Activated T-helper 9 cell treated with anti-CD3 and anti-CD28 coated beads, Interleukin-2, amount 50 U/mL, for 16 hours (primary cell): ENCODE measurements around the gene TAF8.

Experiments used
- DNase-seq: peaks from one replicate; pipeline ENCODE4 v3.0.0-alpha.2; 2020; ENCODE audit warnings: low read depth

TAF8 gene

DNA sequence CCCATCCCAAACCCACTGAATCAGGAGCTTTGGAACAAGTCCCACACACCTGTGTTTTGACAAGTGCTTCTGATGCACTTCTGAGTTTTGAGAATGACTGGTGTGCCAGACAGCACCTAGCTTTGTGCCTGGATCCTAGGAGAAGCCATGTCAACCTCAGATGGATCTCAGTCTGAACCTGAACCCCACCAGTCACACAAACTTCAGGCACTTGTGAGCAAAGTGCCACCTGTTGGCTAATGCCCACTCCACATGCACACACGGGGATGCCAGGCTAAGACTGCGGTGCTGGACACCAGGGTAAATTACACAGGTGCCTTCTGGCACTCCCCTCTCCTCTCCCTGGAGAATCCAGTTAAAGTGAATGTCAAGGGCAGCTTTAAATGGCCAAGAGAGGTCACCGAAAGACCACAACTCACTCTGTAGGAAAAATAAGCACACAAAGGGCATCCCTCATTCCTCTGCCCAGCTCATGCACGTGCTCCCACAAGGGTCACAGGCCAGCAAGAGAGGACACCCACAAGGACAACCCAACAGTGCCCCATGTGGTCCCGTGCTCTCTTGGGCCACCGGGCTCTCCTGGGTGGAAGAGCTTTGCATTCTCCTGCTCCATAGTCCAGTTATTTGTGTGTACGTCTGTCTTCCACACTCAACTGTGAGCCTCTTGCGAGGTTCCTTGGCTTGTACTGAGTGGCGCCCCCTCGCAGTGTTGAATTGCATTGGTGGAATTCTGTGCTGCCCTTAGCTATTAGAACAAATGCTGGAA, 45.6 kb downstream of the TAF8 start:
- no peak for DNase-seq

DNA sequence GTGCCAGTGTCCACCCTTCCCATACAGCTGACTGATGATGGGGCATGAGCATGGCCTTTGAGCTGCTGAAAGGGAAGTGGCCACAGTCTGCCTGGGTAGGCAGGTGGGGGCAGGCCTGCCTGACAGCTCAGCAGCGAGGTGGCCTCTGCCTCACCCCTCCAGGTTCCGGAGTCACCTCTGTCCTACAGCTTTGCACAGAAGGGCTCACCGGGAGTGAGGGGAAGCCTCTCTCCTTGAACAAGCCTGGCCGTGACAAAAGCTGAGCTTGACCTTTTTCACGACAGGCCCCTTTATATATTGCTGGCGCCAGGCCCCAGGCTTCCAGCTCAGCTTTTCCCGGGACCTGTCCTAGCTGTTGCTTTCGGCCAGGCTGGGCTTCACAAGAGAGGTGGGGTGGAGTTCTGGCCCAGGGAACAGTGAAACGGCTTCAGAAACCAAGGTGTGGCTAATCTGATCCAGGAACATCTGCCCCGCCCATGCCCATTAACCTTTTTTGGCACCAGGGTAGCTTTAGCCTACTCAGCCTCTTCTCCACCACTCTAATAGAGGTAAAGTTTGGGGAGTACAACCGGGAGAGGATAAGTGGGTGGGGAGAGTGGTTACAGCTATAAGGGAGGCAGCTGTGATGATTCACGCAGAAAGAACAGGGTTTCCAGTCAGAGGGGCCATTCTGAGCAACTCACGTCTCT, 49.2 kb downstream of the TAF8 start:
- no peak for DNase-seq

DNA sequence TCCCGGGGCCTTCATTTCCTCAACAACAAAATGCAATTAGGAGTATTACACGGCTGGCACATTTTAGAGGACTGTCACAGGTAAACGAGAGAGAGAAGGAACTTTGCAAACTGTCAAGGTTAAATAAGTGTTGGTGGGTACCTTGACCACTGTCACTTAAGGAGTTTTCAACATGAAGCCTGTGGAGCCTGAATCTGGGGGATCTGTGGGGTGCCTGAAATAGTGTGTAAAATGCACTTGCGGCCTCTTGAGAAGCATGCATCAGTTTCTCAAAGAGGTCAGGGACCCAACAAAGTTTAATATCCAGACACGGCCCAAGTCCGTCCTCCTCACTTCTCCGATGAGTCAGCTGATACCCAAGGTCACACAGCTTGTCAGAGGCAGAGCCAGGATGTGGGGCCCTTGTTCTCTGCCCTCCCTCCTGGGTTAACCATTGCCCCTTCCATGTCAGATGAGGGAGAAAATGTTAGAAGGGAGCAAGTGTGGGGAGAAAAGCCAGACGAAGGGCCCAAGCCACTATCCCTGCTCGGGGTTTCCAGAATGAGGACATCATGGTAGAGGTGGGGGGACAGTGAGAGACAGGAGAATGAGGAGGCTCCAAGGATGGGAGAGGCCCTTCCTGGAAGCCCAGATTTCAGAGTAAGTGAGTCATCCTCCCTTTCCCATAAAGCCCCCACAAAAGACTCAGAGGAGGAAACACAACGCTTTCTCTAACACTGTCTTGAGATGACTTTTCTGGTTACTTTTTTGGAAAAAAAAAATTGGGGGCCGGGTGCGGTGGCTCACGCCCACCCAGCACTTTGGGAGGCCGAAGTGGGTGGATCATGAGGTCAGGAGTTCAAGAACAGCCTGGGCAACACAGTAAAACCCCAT, 49.9 kb downstream of the TAF8 start:
- no peak for DNase-seq

DNA sequence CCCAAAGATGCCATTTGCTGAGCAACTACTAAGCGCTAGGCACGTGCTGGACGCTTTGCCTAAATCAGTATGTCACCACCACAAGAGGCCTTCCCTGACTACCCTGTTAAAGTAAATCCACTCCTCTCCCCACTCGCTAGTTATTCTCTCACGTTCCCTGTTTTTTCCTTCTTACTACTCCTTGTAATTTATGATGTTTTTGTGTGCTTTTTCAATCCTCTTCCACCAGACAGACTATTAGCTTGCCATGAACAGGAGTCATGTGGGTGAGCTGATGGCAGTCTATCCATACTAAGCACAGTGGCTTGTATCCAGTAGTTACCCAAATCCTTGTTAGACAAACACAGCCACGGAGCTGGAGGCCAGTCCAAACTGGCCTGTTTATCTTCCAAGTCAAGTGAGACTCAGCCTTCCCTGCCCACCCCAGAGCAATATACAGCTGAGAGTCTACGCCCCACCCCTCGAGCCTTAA, 50.9 kb downstream of the TAF8 start:
- no peak for DNase-seq

DNA sequence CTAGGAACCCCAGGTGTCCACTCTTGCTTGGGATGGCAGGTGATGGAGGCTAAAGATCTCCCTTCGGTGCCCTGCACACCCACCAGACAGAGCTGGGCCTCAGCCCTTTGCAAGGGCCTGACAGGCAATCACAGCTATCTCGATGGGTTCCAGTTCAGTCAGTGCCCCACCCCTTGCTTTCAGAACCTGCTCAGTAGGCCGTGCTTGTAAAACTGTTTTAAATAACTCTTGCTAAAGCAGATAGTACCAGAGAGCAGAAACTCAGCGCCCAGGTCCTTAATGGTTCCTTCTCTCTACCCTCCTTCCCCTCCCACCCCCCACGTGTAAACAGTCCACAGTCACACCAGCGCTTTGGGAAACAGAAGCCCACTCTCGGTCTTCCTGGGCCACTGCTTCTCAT, 52.9 kb downstream of the TAF8 start:
- DNase-seq: no peak

DNA sequence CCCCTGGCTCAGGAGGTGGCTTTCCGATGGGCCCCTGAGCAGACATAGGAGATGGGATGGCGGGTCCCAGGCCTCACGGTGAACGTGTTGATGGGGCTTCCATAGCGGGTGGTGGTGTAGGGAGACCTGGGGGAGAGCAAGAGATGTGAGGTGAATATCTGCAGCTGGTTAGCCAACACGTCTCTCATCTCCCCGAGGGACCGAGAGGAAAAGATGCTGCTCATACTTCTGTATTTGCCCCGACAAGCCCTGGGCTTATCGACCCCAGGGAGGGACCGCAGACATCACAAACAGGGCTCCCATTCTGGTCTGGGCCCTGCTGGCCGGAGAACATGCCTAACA, 53.4 kb downstream of the TAF8 start:
- DNase-seq: no peak

DNA sequence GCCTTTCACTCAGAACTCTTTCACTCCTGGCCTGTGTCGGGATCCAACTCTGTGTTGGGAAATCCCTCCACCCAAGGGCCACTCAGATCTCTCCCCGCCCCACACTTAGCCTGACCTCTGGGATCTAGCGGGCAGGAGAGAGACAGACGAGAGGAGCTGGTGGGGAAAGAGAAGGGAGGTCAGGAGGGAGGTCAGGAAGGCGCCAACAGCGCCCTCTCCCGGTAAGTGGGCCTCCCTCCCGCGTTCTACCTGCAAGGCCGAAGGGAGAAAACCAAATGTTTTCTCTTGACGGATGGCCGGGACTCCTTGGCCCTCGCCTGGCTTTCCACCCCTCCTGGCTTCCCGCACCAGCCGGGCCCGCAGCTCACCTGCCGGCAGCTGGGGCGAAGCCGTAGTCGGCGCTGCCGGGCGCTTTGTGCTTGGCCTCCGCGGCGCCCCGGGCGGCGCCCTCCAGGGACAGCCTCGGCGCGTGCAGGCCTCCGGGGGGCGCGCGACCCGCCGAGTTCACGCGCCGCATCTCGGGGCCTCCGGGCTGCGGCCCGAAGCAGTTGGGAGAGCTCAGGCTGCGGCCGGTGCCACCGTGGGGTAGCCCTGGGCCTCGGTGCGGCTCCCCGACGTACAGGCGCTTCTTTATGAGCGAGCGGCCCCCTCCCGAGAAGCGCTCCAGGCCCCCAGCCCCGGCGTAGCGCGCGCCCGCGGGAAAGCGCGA, 53.9 kb downstream of the TAF8 start:
- DNase-seq: peak; percentile 51

DNA sequence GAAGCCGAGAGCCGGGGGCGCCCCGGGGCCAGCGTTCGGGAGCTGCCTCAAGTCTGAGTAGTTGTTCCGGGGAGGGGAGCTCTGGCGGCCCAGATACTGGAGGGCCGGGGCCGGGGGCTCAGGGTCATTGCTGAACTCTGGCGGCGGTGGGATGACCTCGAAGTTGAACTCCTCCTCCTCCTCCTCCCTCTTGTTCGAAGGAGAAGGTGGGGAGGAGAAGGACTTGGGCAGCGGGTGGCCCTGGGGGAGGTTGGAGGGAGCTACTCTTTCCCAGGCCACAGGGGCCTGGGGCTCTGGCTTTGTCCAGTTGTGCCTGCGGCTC, 54.4 kb downstream of the TAF8 start:
- no peak for DNase-seq

DNA sequence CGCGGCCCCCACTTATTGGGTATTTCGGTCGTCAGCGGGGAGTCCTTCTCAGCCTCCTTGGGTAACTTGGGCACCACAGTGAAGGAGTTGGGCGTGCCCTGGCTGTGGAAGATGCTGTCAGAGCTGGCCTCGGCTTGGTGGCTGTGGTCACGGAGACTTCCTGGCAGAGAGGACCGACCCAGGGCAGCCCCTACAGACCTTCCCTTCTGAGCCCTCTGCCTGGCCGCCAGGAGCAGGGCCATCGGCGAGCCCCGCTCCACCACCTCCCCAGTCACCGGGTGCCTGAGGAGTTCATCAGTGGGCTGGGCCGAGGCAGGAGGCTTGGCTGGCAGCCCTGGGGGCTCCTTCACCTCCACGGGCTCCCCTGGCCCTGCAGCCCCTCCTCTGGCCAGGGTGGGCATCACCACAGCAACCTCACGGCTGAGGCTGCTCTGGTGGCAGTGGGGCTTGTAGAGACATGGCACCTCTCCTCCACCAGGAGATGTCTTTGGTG, 54.9 kb downstream of the TAF8 start:
- no peak for DNase-seq

DNA sequence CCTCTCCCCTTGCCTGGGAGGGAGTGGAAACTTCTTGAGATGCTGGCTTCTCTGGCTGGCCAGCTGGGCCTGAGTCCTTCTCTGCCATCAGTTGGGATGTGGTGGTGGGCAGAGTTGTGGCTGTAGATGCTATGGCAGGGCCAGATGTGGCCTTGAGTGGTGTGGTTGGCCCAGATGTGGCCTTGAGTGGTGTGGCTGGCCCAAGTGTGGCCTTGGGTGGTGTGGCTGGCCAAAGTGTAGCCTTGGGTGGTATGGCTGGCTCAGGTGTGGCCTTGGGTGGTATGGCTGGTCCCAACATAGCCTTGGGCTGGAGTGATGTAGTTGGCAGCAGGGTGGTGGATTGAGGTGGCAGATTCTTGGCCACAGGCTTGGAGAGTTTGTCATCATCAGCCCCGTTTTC, 55.4 kb downstream of the TAF8 start:
- DNase-seq: no peak

DNA sequence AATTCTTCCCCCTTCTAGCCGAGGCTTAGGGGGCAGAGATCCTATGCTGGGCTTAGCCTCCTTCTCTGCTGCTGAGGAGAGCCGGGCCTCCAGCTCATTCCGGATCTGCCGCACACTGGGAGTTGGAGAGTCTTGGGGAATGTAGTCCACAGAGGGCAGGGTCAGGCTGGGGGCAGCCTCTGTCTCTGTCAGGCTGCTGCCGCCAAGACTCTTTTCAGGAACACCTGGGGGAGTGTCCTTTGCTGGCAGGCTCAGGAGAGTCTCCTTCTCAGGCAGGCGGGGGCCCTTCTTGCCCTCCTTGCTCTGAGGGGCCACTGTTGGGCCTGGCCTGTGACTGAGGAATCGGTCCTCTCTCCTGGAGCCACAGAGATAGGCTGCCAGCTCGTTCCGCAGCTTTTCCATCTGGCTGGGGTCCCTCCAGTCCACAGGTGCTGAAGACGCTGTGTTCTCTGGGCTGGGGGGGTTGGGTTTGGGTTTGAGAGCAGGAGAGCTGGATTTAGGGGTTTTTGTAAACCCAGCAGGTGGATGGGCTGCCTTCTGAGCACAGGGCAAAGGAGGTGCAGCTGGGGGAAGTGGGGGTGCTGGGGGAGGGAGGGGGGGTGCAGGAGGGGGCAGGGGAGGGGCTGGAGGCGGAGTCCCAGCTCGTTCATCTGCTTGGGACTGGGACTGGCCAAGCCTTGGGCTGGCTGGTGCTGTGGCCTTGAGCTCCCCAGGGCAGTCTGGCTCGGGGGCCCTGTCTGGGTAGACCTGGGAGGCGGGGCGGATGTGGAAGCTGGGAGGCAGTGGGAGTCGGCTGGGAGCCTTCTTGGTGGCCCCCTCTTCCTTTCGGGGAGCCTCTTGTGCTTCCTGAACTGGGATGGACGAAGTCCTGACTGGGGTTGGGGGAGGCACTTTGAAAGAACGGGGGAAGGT, 56.0 kb downstream of the TAF8 start:
- DNase-seq: no peak

DNA sequence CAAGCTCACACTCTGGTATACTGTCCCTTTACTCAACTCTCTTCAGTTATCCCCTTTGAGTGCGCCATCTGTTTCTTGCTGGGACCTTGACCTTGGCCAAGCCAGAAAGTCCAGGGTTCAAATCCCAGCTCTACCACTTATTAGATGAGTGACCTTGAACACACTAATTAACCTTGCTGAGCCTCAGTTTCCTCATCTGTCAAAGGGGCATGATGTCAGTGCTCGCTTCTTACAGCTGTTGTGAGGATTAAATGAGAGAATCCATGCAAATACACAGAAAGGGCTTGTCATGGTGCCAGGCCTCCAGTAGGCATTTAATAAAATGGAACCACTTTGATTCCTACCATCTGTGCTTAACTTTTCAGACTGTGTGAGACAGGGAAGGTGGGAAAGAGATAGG, 57.7 kb downstream of the TAF8 start:
- DNase-seq: no peak

DNA sequence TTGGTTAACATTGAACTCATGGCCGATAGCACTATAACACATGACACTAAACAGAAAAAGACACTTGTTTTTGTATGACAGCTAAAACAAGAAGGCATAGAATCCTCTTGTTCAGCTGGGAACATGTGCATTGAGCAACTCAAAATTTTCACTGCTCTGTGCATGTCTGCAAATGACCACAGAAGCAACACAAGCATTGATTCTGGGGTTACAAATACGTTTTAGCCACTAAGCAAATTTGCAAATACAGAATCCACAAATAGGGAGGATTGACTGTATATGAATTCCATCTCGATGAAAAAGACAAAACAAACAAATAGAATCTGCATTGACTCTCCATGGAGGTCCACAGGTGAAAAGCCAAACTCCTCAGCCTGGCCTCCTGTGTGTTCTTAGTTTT, 60.4 kb downstream of the TAF8 start:
- no peak for DNase-seq

DNA sequence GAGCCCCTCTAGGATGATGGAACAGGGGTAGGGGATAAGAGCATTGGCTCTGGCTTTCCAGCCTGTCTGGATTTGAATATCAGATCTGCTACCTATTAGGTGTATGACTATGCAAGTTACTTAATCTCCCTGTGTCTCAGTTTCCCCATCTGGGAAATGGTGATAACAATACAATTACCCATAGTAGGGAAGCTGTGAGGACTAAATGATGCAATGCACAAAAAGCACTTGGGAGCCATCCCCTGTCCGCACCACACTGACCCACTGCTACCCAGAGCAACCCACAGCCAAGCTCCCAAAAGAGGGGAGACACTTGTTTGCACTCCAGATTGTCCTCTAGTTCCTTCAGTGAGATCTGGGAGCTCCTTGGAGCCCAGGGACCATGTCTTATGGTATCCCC, 62.0 kb downstream of the TAF8 start:
- DNase-seq: no peak

DNA sequence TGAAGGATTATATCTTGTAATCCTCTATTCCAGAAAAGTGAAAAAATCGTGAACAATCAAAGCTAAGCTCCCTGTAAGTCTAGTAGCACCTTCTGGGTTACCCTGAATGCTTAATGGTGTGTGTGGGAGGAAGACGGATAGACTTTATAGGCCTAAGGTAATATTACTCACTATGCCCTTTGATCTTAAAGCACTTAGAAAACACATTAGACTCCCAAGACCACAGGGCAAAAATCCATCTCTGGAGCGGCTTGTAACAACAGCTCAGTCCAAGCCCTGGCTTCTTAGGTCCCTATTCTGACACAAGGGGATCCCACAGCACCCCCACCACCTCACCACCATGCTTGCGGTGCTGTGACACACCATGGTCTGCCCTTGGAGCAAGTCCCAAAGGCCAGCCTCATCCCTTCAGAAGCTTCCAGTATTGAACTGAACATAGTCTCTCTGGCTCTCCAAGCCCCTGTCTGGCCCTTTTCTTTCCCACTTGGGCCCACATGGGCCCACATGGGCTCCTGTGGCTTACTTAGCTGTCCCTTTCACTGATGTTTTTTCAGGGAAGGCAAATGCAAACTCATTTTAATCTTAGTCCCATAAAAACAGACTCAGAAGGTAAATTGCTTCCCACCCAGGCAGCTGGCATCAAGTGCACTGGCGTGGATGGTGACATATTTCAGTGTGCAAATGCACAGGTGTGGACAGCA, 63.8 kb downstream of the TAF8 start:
- DNase-seq: no peak

DNA sequence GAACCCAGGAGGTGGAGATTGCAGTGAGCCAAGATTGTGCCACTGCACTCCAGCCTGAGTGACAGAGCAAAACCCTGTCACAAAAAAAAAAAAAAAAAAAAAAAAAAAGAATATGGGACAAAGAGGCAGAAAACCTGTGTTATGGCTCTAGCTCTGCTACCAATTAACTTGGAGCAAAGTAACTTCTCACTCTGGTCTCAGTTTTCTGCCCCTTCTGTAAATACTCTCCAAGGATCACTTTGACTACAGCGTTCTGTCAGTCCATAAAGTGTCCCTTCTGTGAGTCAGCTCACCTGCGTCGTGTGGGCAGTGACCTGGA, 67.5 kb downstream of the TAF8 start:
- DNase-seq: no peak

DNA sequence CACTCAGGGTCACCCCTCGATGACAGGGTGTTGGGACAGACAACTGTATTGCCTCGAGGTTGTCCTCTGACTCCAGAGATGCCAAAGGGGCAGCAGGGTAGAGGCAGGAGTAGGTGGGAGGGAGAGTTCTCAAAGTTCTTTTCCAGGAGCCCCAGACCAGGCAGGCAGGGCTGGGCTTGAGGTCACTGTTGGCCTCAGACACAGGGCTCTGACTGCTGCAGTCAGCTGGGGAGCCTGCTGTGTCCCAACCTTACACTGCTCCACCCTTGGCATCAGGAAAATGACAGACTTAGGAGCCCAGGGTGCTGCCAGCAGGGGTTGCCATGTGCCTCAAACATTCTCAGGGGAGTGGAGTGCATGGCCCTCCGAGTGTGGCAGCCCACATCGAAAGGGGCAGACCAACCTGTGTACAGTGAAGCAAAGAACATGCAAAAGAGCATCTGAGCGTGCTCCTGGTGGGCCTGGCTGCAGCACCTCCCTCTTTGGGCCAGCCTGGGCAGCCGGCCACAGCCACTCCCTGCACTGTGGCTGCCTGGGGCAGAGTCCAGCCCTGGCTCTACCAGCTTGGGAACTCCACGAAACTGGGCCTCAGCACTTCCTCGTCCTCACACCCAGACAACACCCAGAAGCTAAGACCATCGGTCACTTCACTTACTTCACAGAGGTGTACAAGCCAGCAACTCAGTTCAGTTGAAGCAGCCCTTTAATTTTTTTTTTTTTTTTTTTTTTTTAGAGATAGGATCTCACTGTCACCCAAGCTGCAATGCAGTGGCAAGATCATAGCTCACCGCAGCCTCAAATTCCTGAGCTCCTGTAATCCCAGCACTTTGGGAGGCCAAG, 68.1 kb downstream of the TAF8 start:
- no peak for DNase-seq

DNA sequence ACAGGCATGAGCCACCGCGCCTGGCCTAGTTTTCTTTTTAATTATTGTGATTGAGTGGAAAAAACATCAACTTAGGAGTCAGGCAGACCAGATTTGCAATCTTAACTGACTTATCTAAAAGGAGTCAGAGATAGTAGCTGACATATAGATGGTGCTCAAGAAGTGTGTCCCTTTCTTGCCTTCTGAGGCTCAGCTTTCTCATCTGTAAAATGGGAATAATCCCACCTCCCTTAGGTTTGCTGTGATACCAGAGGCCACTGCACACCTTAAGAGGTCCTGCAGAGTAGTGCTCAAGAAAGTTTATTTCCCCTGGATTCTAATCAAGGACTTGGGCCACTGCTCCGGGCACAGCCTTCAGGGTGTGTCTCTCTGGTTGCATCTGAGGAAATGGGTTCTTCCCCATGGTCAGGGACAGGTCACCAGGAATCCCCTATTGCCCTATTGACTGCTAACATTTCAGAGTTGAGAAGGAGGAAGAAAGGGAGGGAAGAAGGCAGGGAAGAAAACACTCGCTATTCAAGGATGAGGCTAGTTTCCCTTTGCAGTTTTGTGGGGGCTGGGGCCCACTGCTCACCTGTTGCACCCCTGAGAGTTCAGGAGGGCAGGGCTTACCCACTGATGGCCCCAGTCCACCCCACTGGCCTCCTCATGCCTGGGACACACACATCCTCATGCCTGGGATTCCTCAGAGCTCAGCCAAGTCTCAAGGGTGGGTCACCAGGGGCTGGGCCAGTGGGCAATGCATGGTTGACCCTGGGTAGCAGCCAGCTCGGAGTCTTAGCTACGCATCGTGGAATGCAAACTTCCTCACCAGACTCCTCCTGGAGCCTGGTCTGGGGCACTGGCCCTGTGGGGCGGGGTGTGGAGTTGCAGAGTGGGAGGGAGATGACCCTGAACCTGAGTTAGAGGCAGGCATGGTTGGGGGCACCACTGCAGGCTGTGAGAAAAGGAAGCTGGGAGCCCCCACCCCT, 70.9 kb downstream of the TAF8 start:
- no peak for DNase-seq
